Mucosa of descending colon (tissue), 3 donors: ENCODE measurements around the gene PIRT. TPM values are rescaled to one million over a fixed set of nuclear protein-coding genes. Genes with fewer than 3 reads are reported as not detected.

Experiments used
- ATAC-seq: fragments of 200-7000 bp; cut with Tn5 transposase; one replicate; pipeline ENCODE4 v1.9.1; 2020; ENCODE audit warnings: mild to moderate bottlenecking, moderate library complexity
- DNase-seq, 3 donors: peaks; one replicate each; pipeline ENCODE4 v3.0.0-alpha.2; 2020
- H3K36me3 ChIP-seq: fragments of 200-600 bp; one replicate; pipeline ENCODE4 v1.8.0; 2021; ENCODE audit warnings: low read depth, mild to moderate bottlenecking
- H3K4me1 ChIP-seq: fragments of 200-600 bp; one replicate; pipeline ENCODE4 v1.8.0; 2021; ENCODE audit warnings: low read depth, mild to moderate bottlenecking
- H3K4me3 ChIP-seq: fragments of 200-600 bp; one replicate; pipeline ENCODE4 v1.8.0; 2021; ENCODE audit warnings: mild to moderate bottlenecking
- H3K9me3 ChIP-seq: fragments of 200-600 bp; one replicate; pipeline ENCODE4 v1.8.0; 2021; ENCODE audit warnings: mild to moderate bottlenecking
- intact Hi-C, 2 donors: fragments of 100-400 bp; cut with DNase I in 1 of 2; cut with micrococcal nuclease in 1 of 2; formaldehyde crosslinking; loops; one replicate each; pipeline versions ENCODE4 v1.11.0 to v1.11.1; 2022; cut with DNase I, micrococcal nuclease
- total RNA-seq, 3 donors: library from RNA; stranded (reverse); fragmentation: NEBNext Ultra II Directional in 2 of 3; extraction: Animal tissue kit (Norgen Biotek cat#: 25700) in 2 of 3; gene quantifications; one replicate each; pipeline versions ENCODE4 v1.2.1 to v1.2.4, GENCODE V29; 2021 to 2023
- TF ChIP-seq, protein P1 (sequence below): fragments of 200-600 bp; IDR thresholded peaks from one replicate; pipeline ENCODE4 v1.8.0; 2022; ENCODE audit warnings: antibody characterized with exemption, mild to moderate bottlenecking
- donor health status: DM: no; HTN: no; CAD: no; lungs with moderate emphysema.
- donor health status: DM: no; HTN: no; CAD: no.
- donor health status: DM: no; HTN: yes; CAD: no.

The PIRT gene
- total RNA-seq, 3 donors from 2014 or later = 0.55 to 7.6 (median 1.1) TPM

DNA sequence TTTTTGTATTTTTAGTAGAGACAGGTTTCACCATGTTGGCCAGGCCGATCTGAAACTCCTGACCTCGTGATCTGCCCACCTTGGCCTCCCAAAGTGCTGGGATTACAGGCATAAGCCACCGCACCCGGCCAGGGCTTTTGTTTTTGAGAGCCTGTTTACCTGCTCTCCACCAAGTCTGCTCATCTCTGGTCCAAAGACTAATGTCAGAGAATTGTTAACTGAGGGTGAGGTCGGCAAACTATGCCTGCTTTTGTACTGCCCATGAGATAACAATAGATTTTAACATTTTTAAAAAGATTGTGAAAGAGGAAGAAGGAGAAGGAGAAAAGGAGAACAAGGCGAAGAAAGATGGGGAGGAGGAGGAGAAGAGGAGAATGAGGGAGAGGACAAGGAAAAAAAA is 60.0 kb downstream of the PIRT start:
- Histone ChIP-seq H3K4me1 (peaks cover 36% of the 10 kb centered on the region), H3K4me3 (no peak overlapping the region), H3K36me3 (no peaks in the 10 kb centered on the region), H3K9me3 (peaks cover 5% of the 10 kb centered on the region)
- TF ChIP-seq, protein P1, sequence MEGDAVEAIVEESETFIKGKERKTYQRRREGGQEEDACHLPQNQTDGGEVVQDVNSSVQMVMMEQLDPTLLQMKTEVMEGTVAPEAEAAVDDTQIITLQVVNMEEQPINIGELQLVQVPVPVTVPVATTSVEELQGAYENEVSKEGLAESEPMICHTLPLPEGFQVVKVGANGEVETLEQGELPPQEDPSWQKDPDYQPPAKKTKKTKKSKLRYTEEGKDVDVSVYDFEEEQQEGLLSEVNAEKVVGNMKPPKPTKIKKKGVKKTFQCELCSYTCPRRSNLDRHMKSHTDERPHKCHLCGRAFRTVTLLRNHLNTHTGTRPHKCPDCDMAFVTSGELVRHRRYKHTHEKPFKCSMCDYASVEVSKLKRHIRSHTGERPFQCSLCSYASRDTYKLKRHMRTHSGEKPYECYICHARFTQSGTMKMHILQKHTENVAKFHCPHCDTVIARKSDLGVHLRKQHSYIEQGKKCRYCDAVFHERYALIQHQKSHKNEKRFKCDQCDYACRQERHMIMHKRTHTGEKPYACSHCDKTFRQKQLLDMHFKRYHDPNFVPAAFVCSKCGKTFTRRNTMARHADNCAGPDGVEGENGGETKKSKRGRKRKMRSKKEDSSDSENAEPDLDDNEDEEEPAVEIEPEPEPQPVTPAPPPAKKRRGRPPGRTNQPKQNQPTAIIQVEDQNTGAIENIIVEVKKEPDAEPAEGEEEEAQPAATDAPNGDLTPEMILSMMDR = no peak
- peak; percentile 48 for ATAC-seq
- intact Hi-C loops = no loop called here
- DNase-seq = peak in 1 of 3 donors; percentile 58

DNA sequence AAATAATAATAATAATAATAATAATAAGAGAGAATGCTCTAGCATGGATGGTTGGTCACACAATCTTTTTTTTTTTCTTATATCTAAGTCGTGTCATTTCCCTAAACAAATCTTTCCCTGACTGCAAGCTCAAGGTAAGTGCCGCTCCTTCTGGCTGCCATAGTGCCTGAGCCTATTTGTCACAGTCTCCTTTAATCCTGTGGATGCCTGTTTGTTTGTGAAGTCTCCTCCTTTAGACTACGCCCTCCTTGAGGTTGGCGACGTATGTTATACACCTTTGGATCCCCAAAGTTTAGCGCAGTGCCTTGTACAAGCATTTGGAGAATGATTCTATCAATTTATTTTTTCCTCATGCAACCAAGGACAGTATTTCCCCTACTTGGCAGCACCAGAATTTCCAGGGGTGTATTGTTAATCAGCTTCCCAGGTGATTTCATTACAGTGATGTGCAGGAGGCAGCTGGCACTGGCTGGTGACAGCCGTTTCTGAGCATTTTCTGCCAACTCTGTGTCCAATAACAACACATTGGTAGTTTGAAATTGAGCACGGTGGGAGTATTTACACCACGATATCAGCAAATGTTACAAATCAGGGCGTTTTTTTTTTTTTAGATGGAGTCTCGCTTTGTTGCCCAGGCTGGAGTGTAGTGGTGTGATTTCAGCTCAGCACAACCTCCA is 60.6 kb downstream of the PIRT start:
- DNase-seq = peak in 1 of 3 donors; percentile 57
- peak; percentile 44 for ATAC-seq
- TF ChIP-seq, protein P1 = no peak
- intact Hi-C loops = no loop called here
- no peaks in the 10 kb centered on the region for H3K36me3 ChIP-seq
- no peak overlapping the region for H3K4me3 ChIP-seq
- peaks cover 5% of the 10 kb centered on the region for H3K9me3 ChIP-seq
- peaks cover 38% of the 10 kb centered on the region for H3K4me1 ChIP-seq

DNA sequence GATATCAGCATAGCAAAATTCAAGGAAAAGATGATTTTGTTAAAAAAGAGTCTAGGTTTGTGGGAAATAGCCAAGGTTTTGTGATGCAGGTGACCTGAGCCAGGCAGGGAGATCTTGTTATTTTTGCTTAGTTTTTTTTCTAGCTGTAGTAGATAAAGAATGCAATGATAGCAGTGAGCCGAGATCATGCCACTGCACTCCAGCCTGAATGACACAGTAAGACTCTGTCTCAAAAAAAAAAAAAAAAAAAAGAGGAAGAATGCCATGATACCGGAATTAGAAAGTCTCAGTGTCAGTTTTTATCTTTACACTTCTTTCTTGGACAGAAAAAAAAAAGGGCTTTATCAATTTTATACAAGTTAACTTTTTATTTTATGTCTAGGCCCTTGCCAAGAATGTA is 61.5 kb downstream of the PIRT start:
- TF ChIP-seq, protein P1 = no peak
- Histone ChIP-seq H3K4me1 (peaks cover 38% of the 10 kb centered on the region), H3K9me3 (peaks cover 5% of the 10 kb centered on the region), H3K36me3 (no peaks in the 10 kb centered on the region), H3K4me3 (no peak overlapping the region)
- DNase-seq (no peak), ATAC-seq (no peak)
- intact Hi-C loops = no loop called here

DNA sequence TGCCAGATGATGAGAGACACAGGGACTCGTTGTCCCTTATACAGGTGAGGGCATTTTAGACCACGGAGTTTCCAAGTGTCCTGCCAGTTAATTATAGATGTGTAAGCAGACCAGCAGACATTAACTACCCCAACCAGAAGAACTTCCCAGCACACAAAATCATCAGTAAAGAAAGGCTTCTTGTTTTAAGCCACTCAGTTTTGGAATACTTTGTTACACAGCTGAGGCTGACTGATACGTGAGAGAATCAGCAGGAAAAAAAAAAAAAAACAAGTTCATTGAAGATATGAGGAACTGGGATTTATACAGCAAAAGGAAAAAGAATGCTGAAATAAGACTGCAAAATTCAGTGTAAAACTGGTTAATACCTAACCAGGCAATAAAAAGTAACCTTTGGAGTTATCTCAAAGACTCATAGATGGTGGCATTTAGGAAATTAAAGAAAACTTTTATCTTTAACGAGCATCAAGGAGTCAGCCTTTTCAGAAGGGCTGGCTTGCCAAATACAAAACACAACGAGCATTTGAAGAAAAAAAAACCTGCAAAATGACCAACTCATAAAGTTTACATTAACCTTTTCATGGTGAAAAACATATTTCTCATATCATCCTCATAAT is 62.0 kb downstream of the PIRT start:
- TF ChIP-seq, protein P1 = no peak
- Histone ChIP-seq H3K4me3 (no peak overlapping the region), H3K36me3 (no peaks in the 10 kb centered on the region), H3K4me1 (peaks cover 38% of the 10 kb centered on the region), H3K9me3 (peaks cover 5% of the 10 kb centered on the region)
- intact Hi-C loops = no loop called here
- ATAC-seq (peak; percentile 58), DNase-seq (no peak)

DNA sequence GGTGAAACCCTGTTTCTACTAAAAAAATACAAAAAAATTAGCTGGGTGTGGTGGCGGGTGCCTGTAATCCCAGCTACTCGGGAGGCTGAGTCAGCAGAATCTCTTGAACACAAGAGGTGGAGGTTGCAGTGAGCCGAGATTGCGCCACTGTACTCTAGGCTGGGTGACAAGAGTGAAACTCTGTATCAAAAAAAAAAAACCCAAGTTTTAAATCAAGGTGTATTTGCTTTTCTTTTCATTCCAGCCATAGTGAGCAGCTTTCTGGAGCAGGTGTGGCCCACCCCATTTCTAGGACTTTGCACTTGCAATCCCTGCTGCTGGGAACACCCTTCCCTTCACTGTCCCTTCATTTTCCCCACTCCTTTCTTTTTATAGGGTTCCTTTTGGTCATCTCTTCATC is 62.8 kb downstream of the PIRT start:
- TF ChIP-seq, protein P1 = no peak
- ATAC-seq = peak; percentile 77

More for the DNA sequence above, 62.8 kb downstream of the PIRT start:
- H3K4me3 ChIP-seq = no peak overlapping the region
- H3K36me3 ChIP-seq = no peaks in the 10 kb centered on the region
- peaks cover 5% of the 10 kb centered on the region for H3K9me3 ChIP-seq
- peaks cover 35% of the 10 kb centered on the region for H3K4me1 ChIP-seq
- intact Hi-C loops = no loop called here
- peak; percentile 53 to 61 (median 58) for DNase-seq
